Colon (tissue), 2 donors: ENCODE measurements around the gene PLA2G4B.

ENCODE experiments used
- FAIRE-seq: peaks from 2 replicates; lab custom pipeline; 2012; peaks lifted over from hg19 to GRCh38; lab: Jason Lieb, UNC
- donor health status: control.
- donor health status: control.

PLA2G4B gene

DNA sequence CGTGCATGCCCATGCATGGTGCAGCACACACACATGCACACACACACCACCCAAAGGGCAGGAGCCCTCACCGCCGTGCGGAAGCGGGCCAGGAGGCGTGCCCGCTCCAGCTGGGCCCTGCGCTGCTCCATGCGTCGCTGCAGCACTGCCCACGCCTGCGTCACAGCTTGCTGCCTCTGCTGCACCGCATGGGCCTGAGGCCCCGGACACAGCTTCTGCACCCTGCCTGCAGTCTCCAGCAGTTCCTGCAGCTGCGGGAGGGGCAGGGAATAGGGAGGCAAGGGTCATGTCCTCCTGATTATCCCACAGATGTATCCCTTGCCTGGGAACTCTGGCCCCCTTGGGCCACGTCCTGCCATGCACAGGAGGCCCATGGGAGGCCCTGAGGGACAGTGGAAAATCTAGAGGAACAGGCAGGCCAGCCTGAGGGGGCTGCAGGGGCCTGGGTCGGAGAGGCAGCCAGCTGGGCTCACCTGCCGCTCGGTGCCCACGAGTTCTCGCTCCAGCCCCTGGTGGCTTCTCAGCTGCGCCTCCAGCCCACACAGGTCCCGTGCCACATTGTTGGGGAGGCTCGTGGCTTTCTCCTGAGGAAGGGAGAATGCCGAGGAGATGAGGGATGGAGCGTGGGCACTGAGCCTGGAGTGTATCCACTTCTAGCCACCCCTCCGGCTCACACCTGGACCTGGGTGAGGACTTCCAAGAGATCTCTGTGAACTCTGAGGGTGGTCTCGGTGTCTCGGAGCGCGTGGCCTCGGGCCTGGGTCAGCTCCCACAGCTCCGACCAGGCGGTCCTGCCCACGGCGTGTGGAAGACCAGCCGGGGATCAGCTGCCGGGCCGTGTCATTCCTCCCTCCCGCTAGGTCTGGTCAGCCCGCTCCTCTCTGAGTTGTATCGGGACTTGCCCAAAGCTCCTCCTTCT is 31.4 kb downstream of the PLA2G4B start:
- FAIRE-seq, result no peak

GRCh38 chr15:41870689-41871081 is 32.0 kb downstream of the PLA2G4B start:
- no peak for FAIRE-seq

DNA sequence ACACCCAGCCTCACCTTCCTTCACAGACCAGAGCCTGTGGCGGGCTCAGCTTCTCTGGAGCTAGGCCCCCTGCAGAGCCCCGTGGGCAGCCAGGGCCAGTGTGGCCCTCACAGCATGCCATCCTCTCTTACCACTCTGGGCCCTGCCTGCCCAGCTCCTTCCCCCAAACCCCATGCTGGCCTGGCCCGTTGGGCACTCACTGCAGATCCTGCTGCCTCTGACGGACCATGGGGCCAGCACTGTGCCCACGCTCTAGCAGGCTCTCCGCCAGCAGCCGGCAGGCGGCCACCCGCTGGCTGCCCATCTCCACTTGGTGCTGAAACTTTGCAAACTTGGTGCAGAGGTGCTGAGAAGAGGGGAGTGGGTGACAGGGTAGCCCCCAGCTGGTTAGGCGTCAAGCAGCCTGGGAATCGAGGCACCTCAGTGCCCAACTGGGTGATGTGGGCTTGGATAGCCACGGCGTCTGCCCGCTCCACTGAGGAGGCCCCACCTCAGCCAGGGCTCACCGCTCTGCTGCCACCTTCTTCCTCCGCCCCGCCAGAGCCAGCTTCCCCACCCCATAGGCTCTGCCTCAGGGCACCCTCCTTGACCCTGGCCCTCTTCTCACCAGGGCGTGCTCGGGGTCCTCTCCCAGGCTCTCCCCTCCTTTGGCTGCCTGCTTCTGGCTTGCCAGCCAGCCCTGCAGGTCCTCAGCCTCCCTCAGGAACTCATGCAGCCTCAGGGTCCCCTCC is 32.7 kb downstream of the PLA2G4B start:
- FAIRE-seq, result no peak

DNA sequence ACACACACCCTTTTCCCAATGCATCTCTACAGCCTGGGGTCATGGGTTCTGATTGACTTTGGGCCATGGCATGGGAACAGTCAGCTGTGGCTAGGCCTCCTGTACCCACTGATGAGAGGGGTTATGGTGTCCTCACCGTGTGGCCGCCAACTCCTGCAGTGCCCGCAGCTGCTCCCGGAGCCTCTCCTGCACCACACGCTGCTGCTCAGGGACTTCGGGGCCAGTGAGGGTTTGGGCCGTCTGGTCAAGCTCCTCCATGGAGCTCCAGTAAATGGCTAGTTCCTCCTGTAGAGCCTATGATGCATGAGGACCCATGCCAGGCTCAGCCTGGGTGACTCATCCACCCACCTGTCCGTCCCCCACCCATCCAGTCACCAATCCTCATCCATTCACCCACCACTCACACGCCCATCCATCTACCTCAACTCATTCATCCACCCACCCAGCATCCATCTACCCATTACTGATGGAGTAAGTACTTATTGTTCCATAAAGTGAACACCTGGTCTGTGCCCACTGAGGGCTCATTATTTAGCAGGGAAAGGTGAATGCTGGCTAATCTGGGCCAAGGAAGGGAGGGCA is 33.6 kb downstream of the PLA2G4B start:
- FAIRE-seq, result no peak

- no peak for FAIRE-seq
Observed at GRCh38 chr15:41873711-41874110, 35.1 kb downstream of the PLA2G4B start.

- no peak for FAIRE-seq
Observed at GRCh38 chr15:41874736-41875135, 36.1 kb downstream of the PLA2G4B start.

DNA sequence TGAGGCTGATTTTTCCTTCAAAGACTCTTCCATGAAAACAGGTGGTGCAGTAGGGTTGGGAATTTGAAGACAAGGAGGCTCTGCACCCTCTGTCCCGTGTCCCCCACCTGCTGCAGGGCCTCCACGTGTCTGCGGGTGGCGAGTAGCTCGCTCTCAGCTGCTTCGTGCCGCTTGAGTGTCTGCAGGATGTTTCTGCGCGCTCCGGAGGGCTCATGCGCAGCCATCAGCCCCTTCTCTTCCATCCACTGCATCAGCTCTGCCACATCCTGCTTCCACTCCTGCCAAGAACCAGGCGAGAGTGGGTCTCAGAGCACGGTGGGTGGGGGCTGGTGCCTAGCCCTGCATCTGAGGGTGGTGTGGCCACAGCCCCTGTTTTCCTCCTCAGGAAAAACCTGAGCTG is 37.4 kb downstream of the PLA2G4B start:
- no peak for FAIRE-seq

DNA sequence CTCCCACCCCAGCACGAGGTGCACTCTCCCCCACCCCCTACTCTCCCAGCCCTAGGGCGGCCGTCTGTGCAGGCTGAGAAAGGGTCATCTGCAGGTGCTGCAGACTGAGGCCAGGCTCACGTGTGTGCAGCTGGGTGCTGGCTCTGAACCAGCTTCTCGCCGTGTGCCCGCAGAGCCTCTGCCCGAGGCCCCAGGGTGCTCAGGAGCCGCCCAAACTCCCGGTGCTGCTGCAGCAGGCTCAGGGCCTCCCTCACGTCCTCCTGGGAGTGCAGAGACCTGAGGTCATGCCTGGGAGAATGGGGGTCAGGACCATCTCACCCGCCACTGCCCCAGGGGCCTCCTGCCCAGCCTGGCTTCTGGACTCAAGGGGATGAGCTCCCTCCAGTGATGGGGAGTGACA is 38.0 kb downstream of the PLA2G4B start:
- FAIRE-seq, result no peak

DNA sequence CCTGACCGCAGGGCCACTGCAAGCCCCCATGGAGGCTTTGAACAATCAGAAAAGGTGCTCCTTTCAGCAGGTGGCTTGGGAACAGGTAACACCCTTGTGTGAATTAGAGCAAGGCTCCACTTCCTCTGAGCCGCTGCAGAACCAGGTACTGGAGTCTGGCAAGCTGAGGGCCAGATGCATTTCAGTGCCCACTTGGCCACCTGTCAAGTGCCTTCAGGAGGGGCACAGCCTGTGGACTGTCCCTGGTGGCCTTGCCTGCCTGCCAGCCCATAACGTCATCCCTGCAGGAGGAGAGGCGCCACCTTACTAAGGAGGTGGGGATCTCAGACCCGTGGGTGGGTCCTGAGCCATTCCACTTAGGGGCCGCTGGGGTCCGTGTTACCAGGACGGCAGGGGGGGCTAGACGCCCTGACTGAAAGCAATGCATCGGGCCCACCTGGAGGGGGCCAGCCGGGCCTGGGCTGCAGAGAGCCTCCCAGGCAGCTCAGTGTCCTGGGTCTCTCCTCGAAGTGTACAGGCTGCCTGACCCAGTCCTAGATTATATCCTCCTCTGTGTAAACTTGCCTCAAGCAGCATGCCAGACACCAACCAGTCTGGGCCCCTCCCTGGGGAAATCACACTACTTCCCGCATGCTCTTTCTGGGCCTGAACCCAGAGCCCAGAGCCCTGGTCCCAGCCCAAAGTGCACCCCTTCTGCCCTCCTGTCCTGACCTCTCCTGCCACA is 39.1 kb downstream of the PLA2G4B start:
- FAIRE-seq, result no peak

DNA sequence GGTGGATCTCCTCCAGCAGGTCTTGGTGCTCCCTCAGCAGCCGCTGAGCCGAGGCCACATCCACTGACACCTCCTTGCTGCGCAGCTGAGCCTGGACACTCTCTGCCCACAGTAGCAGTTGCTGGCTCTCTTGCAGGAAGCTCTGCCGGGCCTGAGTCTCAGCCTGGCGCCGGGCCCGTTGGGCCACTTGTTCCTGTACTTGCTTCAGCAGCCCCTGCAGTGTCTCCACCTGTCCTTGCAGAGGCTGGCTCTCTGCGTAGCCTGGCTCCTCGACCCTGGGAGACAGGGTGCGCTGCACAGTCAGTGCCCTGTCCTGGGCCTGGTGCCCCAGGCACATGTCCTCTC is 39.7 kb downstream of the PLA2G4B start:
- FAIRE-seq, result no peak

DNA sequence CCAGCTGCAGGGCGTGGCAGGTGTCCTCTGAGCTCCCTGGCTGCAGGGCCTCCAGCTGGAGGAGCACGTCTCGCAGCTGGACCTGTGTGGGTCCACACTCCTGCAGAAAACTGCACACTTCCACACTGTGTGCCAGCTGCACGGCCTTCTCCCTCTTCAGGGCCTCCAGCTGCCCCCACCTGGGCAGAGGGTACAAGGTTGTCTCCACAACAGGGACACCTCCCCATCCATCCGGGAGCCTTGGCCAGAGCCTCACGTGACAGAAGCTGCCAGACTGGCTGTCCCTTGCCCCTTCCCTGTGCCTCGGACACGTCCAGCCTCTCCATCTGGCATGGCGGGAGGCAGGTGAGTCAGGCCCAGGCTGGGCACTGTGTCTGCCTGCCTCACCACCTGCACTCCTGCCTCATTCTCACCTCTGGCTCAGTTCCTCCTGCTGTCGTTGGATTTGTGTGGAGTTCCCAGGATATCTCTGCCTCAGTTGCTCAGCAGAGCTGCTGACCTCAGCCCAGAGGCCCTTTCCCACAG is 40.7 kb downstream of the PLA2G4B start:
- no peak for FAIRE-seq

GRCh38 chr15:41880156-41880877 is 41.7 kb downstream of the PLA2G4B start:
- no peak for FAIRE-seq

GRCh38 chr15:41881086-41881485 is 42.4 kb downstream of the PLA2G4B start:
- FAIRE-seq, result no peak

- no peak for FAIRE-seq
Observed at GRCh38 chr15:41881550-41881919, 42.9 kb downstream of the PLA2G4B start.

DNA sequence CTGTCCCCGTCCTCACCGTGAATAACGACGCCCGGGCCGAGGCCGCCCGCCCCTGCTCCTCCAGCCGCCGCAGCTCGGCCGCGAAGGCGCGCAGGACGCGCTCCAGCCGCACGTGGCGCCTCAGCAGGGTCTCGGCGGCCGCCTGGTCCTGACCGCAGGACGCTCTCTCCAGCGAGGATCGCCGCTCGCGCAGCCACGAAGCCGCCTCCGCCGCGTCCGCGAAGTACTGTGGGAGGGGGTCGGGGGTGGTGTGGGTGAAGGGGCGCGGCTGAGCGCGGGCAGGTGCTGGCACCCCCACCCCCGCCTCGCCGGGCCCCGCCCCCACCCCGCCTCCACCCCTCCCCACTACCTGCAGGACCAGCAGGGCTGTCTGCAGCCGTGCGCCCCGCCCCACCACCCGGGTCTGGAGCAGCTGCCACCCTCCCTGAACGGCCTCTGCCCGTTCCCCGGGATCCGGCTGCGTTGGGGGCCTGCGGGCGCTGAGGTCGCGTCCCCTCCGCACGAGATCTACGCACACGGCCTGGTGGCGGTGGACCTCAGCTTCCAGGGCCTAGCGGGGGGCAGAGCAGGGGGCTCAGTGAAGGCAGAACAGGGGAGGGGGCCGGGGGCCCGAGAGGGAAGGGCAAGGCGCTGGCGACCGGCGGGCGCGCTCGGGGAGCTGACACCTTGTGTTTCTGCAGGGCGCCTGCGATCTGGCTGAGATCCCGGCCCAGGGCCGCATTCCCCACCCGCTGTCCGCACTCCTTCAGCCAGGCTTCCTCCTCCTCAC is 43.5 kb downstream of the PLA2G4B start:
- FAIRE-seq, result no peak

DNA sequence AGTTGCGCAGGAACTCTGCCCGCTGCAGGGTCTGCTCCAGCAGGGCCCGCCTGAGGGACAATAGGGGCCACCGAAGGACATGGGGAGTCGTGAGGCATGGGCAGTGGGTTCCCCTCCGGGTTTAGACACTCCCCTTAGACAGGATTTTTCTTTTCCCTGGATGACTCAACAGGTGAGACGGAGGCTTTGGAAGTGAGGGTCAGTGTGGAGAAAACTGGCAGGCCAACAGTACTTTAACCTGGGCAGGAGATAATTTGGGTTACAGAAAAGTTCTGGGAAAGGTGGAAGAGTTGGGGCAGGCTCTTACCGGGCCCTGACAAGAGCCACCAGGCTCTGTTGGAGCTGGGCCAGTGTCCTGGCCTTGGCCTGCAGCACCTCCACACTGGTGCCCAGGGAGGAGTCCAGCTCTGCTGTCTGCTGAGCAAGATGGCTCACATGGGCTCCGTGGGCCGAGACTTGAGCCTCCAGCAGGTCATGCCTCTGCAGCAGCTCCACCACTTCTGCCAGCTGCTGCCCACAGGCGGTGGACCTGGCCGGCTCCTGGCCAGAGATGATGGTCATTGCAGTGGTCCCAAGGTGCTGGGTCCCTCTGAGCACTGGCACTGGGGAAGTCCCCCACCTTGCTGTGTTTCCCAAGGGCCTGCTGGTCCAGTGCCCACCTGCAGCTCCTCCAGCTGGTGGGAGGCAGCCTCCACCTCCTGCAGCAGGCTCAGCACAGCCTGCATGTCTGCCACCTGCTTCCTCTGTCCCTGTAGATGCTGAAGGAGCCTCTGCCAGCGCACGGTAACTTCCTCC is 44.2 kb downstream of the PLA2G4B start:
- FAIRE-seq, result no peak

GRCh38 chr15:41883484-41883825 is 44.8 kb downstream of the PLA2G4B start:
- no peak for FAIRE-seq

GRCh38 chr15:41884458-41884857 is 45.8 kb downstream of the PLA2G4B start:
- no peak for FAIRE-seq

GRCh38 chr15:41885321-41885720 is 46.7 kb downstream of the PLA2G4B start:
- FAIRE-seq, result no peak

GRCh38 chr15:41885841-41886240 is 47.2 kb downstream of the PLA2G4B start:
- FAIRE-seq, result no peak
